NCI-H2081 (cell line): ENCODE results near the gene SENP2.
"Not testable (repeated sequence)": the region's sequence is repeated elsewhere in the genome, so short reads cannot be mapped to it uniquely, and the experiment has no call there.

Experiments used
- DNase-seq, 2 experiments: peaks; one replicate each; lab custom pipeline; 2025; lab: John Stamatoyannopoulos, UW

SENP2 gene

GRCh38 chr3:185586686-185587039 lies 568 bp downstream of the SENP2 start:
- DNase-seq: no peak

- DNase-seq: no peak
These were observed 8.0 kb downstream of the SENP2 start for GRCh38 chr3:185594073-185594472.

GRCh38 chr3:185595526-185595925 lies 9.4 kb downstream of the SENP2 start:
- no peak for DNase-seq

- DNase-seq: no peak
These were observed 19.5 kb downstream of the SENP2 start for GRCh38 chr3:185605566-185605965.

- no peak for DNase-seq
These were observed 20.1 kb downstream of the SENP2 start for GRCh38 chr3:185606196-185606595.

GRCh38 chr3:185613016-185613415 lies 26.9 kb downstream of the SENP2 start:
- no peak for DNase-seq

- no peak for DNase-seq
These were observed 38.0 kb downstream of the SENP2 start for GRCh38 chr3:185623939-185624665.

- DNase-seq: no peak
These were observed 39.7 kb downstream of the SENP2 start for GRCh38 chr3:185625784-185626183.

- no peak for DNase-seq
These were observed 43.6 kb downstream of the SENP2 start for GRCh38 chr3:185629554-185630181.

GRCh38 chr3:185630182-185630622 lies 44.1 kb downstream of the SENP2 start:
- DNase-seq: peak; percentile 44 to 70

- DNase-seq: no peak
These were observed 45.0 kb downstream of the SENP2 start for GRCh38 chr3:185631108-185631507.

- no peak for DNase-seq
These were observed 45.6 kb downstream of the SENP2 start for GRCh38 chr3:185631508-185632206.

- no peak for DNase-seq
These were observed 46.9 kb downstream of the SENP2 start for GRCh38 chr3:185632996-185633395.

- no peak for DNase-seq
These were observed 51.3 kb downstream of the SENP2 start for GRCh38 chr3:185637388-185637787.

GRCh38 chr3:185638651-185639050 lies 52.6 kb downstream of the SENP2 start:
- DNase-seq: not testable (repeated sequence)

- no peak for DNase-seq
These were observed 53.6 kb downstream of the SENP2 start for GRCh38 chr3:185639632-185640206.

GRCh38 chr3:185640308-185640707 lies 54.2 kb downstream of the SENP2 start:
- DNase-seq: no peak

GRCh38 chr3:185645191-185645590 lies 59.1 kb downstream of the SENP2 start:
- DNase-seq: not testable (repeated sequence)

GRCh38 chr3:185645596-185646381 lies 59.7 kb downstream of the SENP2 start:
- no peak for DNase-seq

GRCh38 chr3:185646382-185647133 lies 60.5 kb downstream of the SENP2 start:
- DNase-seq: no peak
